WTC11 (cell line): Measurements from ENCODE around the gene DCST2. TPM values are rescaled to one million over a fixed set of nuclear protein-coding genes. Genes with fewer than 3 reads are reported as not detected.

Experiments used
- ATAC-seq: fragments of 200-7000 bp; cut with Tn5 transposase; 2 replicates; pipeline ENCODE4 v1.10.0; 2021; ENCODE audit warnings: mild to moderate bottlenecking, moderate library complexity
- CTCF ChIA-PET: fragments of 300-600 bp; sonication (Branson Sonifier 250); formaldehyde crosslinking; loops from one replicate; lab custom pipeline; 2021; ENCODE audit warnings: antibody characterized with exemption; lab: Charles Lee
- POLR2A ChIA-PET: fragments of 350-600 bp; sonication (Branson Sonifier 250); formaldehyde crosslinking; loops from one replicate; lab custom pipeline; 2021; ENCODE audit warnings: antibody characterized with exemption; lab: Charles Lee
- DNase-seq: peaks from one replicate; pipeline ENCODE4 v3.0.0; 2021; ENCODE audit warnings: low spot score
- H3K27ac Mint-ChIP-seq: 2 replicates; pipeline ENCODE4 v1.8.0; 2021; ENCODE audit warnings: mixed read lengths
- H3K27me3 Mint-ChIP-seq: 2 replicates; pipeline ENCODE4 v1.8.0; 2021; ENCODE audit warnings: low read depth, mild to moderate bottlenecking, moderate library complexity, mixed read lengths
- H3K36me3 Mint-ChIP-seq: 2 replicates; pipeline ENCODE4 v1.8.0; 2021; ENCODE audit warnings: mixed read lengths
- H3K4me1 Mint-ChIP-seq: 2 replicates; pipeline ENCODE4 v1.8.0; 2022; ENCODE audit warnings: mixed read lengths
- H3K4me3 Mint-ChIP-seq: 2 replicates; pipeline ENCODE4 v1.8.0; 2021; ENCODE audit warnings: mild to moderate bottlenecking, moderate library complexity, mixed read lengths
- H3K9me3 Mint-ChIP-seq: 2 replicates; pipeline ENCODE4 v1.8.0; 2021; ENCODE audit warnings: mixed read lengths
- CREB1 ChIP-seq: sonication (generic); formaldehyde crosslinking; IDR thresholded peaks from 2 replicates; pipeline ENCODE4 v1.8.0; 2023; ENCODE audit warnings: mild to moderate bottlenecking, missing genetic modification reagents
- EMX1 ChIP-seq: fragments of 250-450 bp; sonication (Bioruptor Pico); IDR thresholded peaks from 2 replicates; pipeline ENCODE4 v1.8.0; 2021; ENCODE audit warnings: mild to moderate bottlenecking
- NFATC4 ChIP-seq: fragments of 250-450 bp; sonication (Bioruptor Pico); IDR thresholded peaks from 2 replicates; pipeline ENCODE4 v1.9.0; 2021; ENCODE audit warnings: mild to moderate bottlenecking
- SOX15 ChIP-seq: fragments of 250-450 bp; sonication (Bioruptor Pico); IDR thresholded peaks from 2 replicates; pipeline ENCODE4 v1.9.0; 2021; ENCODE audit warnings: mild to moderate bottlenecking
- TCF7 ChIP-seq: sonication (generic); formaldehyde crosslinking; IDR thresholded peaks from 2 replicates; pipeline ENCODE4 v1.8.0; 2022; ENCODE audit warnings: mild to moderate bottlenecking, low read depth, missing genetic modification reagents, moderate library complexity
- TP53 ChIP-seq: sonication (generic); formaldehyde crosslinking; IDR thresholded peaks from 2 replicates; pipeline ENCODE4 v1.8.1; 2023; ENCODE audit warnings: mild to moderate bottlenecking, missing genetic modification reagents
- ZBTB21 ChIP-seq: sonication (generic); formaldehyde crosslinking; IDR thresholded peaks from 2 replicates; pipeline ENCODE4 v1.8.1; 2023; ENCODE audit warnings: mild to moderate bottlenecking, missing genetic modification reagents, borderline replicate concordance
- ZNF263 ChIP-seq: sonication (generic); formaldehyde crosslinking; IDR thresholded peaks from 2 replicates; pipeline ENCODE4 v1.8.1; 2022; ENCODE audit warnings: low read depth, mild to moderate bottlenecking, moderate library complexity, missing genetic modification reagents
- ZNF671 ChIP-seq: fragments of 250-450 bp; sonication (Bioruptor Pico); IDR thresholded peaks from 2 replicates; pipeline ENCODE4 v1.8.0; 2021; ENCODE audit warnings: mild to moderate bottlenecking
- total RNA-seq: library from RNA; stranded (reverse); gene quantifications from 3 replicates; pipeline ENCODE4 v1.2.3, GENCODE V29; 2021
- TF ChIP-seq, protein P1 (sequence below): sonication (generic); formaldehyde crosslinking; conservative IDR thresholded peaks from 2 replicates; pipeline ENCODE4 v1.8.1; 2022; ENCODE audit warnings: mild to moderate bottlenecking, missing genetic modification reagents
- TF ChIP-seq, protein P2 (sequence below): fragments of 250-450 bp; sonication (Bioruptor Pico); IDR thresholded peaks from 2 replicates; pipeline ENCODE4 v1.9.0; 2021; ENCODE audit warnings: mild to moderate bottlenecking
- TF ChIP-seq, protein P3 (sequence below): sonication (generic); formaldehyde crosslinking; IDR thresholded peaks from 2 replicates; pipeline ENCODE4 v1.8.0; 2023; ENCODE audit warnings: missing genetic modification reagents, mild to moderate bottlenecking, borderline replicate concordance
- TF ChIP-seq, protein P4 (sequence below): sonication (generic); formaldehyde crosslinking; IDR thresholded peaks from 2 replicates; pipeline ENCODE4 v1.8.1; 2023; ENCODE audit warnings: mild to moderate bottlenecking, missing genetic modification reagents, borderline replicate concordance
- TF ChIP-seq, protein P5 (sequence below): sonication (generic); formaldehyde crosslinking; IDR thresholded peaks from 2 replicates; pipeline ENCODE4 v1.8.1; 2023; ENCODE audit warnings: mild to moderate bottlenecking, missing genetic modification reagents
- TF ChIP-seq, protein P6 (sequence below): fragments of 250-450 bp; sonication (Bioruptor Pico); IDR thresholded peaks from 2 replicates; pipeline ENCODE4 v1.8.0; 2021; ENCODE audit warnings: mild to moderate bottlenecking
- TF ChIP-seq, protein P7 (sequence below): sonication (generic); formaldehyde crosslinking; IDR thresholded peaks from 2 replicates; pipeline ENCODE4 v1.8.1; 2022; ENCODE audit warnings: mild to moderate bottlenecking, moderate library complexity, missing genetic modification reagents
- TF ChIP-seq, protein P8 (sequence below): sonication (generic); formaldehyde crosslinking; IDR thresholded peaks from 2 replicates; pipeline ENCODE4 v1.8.1; 2023; ENCODE audit warnings: mild to moderate bottlenecking, missing genetic modification reagents, moderate library complexity

Gene DCST2
- total RNA-seq, 1 experiment from 2014 or later, result 0.83 TPM

DNA sequence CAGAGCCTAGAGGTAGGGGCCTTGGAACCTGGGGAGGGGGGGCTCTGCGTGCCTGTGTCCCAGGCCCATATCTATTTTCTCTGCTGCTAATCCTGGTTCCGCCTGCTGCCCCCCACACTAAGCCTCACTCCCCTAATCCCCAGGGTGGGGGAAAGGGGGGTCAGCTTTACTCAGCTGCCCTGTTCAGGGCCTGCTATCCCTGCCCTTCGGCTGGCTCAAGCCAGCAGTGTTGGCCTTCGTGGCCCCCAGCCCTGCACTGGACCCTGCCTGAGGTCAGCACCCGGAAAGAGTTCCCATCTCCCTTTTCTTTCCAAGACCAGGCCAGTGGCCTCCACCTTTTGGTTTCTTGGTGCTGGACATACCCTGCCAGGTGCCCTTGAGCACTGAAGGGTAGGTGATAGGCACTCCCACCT is 22.6 kb downstream of the DCST2 start (continued):
- TF ChIP-seq, protein P1, sequence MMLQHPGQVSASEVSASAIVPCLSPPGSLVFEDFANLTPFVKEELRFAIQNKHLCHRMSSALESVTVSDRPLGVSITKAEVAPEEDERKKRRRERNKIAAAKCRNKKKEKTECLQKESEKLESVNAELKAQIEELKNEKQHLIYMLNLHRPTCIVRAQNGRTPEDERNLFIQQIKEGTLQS, result no peak

DNA sequence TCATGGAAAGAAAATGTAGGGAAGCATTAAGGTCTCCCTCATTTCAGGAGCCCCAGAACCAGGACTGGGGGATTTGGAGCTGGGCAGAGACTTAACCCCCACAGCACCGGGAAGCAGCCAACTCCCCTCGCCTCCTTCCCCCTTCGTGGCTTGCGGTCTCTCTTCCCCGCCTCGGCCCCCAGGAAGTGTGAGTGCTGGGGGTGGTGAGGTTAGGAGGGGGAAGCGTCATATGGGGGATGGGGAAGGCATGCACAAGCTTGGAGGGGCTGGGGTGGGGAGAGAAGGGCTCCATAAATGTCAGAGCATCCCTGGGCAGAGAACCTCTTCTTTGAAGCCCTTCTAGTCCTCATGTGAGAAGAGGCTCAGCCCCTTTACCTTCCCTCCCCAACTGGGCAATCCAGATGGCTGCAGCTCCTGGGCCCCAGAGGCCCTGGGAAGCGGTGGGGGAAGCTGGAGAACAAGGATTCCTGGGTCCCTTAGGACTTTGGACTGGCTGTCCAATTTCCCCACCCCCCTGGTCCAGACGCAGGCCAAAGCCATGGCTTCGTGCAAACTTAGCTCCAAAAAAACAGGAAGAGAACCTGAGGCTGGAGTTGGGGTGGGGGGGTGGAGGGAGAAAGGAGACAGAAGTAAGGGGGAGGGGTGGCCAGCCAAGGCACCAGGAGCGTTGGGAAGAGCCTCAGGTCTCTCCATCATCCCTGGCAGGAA is 23.2 kb downstream of the DCST2 start:
- DNase-seq, result no peak
- H3K9me3 Mint-ChIP-seq, result no peaks in the 10 kb centered on the region
- no peak overlapping the region for H3K27ac Mint-ChIP-seq
- ChIA-PET CTCF (interaction anchor here (0.7 to 3.5 kb wide), 5 partner anchors 9 to 51 kb away, joined by 3 to 34 read pairs (median 22); partner anchors contain the start of gene ADAM15), POLR2A (no interaction called here)
- peaks cover 4% of the 10 kb centered on the region; the same call in 1 of the 2 replicates for H3K36me3 Mint-ChIP-seq
- no peak for ATAC-seq
- TF ChIP-seq TCF7 (CRISPR knock-in tag) (no peak), TP53 (CRISPR knock-in tag) (no peak), SOX15 (CRISPR knock-in tag) (no peak), ZNF671 (CRISPR knock-in tag) (no peak), ZBTB21 (CRISPR knock-in tag) (no peak), NFATC4 (CRISPR knock-in tag) (no peak), CREB1 (no peak), ZNF263 (CRISPR knock-in tag) (no peak), EMX1 (CRISPR knock-in tag) (no peak)
- TF ChIP-seq, protein P2, sequence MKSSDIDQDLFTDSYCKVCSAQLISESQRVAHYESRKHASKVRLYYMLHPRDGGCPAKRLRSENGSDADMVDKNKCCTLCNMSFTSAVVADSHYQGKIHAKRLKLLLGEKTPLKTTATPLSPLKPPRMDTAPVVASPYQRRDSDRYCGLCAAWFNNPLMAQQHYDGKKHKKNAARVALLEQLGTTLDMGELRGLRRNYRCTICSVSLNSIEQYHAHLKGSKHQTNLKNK, result no peak
- TF ChIP-seq, protein P3, sequence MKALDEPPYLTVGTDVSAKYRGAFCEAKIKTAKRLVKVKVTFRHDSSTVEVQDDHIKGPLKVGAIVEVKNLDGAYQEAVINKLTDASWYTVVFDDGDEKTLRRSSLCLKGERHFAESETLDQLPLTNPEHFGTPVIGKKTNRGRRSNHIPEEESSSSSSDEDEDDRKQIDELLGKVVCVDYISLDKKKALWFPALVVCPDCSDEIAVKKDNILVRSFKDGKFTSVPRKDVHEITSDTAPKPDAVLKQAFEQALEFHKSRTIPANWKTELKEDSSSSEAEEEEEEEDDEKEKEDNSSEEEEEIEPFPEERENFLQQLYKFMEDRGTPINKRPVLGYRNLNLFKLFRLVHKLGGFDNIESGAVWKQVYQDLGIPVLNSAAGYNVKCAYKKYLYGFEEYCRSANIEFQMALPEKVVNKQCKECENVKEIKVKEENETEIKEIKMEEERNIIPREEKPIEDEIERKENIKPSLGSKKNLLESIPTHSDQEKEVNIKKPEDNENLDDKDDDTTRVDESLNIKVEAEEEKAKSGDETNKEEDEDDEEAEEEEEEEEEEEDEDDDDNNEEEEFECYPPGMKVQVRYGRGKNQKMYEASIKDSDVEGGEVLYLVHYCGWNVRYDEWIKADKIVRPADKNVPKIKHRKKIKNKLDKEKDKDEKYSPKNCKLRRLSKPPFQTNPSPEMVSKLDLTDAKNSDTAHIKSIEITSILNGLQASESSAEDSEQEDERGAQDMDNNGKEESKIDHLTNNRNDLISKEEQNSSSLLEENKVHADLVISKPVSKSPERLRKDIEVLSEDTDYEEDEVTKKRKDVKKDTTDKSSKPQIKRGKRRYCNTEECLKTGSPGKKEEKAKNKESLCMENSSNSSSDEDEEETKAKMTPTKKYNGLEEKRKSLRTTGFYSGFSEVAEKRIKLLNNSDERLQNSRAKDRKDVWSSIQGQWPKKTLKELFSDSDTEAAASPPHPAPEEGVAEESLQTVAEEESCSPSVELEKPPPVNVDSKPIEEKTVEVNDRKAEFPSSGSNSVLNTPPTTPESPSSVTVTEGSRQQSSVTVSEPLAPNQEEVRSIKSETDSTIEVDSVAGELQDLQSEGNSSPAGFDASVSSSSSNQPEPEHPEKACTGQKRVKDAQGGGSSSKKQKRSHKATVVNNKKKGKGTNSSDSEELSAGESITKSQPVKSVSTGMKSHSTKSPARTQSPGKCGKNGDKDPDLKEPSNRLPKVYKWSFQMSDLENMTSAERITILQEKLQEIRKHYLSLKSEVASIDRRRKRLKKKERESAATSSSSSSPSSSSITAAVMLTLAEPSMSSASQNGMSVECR (CRISPR knock-in tag), result no peak
- TF ChIP-seq, protein P4, sequence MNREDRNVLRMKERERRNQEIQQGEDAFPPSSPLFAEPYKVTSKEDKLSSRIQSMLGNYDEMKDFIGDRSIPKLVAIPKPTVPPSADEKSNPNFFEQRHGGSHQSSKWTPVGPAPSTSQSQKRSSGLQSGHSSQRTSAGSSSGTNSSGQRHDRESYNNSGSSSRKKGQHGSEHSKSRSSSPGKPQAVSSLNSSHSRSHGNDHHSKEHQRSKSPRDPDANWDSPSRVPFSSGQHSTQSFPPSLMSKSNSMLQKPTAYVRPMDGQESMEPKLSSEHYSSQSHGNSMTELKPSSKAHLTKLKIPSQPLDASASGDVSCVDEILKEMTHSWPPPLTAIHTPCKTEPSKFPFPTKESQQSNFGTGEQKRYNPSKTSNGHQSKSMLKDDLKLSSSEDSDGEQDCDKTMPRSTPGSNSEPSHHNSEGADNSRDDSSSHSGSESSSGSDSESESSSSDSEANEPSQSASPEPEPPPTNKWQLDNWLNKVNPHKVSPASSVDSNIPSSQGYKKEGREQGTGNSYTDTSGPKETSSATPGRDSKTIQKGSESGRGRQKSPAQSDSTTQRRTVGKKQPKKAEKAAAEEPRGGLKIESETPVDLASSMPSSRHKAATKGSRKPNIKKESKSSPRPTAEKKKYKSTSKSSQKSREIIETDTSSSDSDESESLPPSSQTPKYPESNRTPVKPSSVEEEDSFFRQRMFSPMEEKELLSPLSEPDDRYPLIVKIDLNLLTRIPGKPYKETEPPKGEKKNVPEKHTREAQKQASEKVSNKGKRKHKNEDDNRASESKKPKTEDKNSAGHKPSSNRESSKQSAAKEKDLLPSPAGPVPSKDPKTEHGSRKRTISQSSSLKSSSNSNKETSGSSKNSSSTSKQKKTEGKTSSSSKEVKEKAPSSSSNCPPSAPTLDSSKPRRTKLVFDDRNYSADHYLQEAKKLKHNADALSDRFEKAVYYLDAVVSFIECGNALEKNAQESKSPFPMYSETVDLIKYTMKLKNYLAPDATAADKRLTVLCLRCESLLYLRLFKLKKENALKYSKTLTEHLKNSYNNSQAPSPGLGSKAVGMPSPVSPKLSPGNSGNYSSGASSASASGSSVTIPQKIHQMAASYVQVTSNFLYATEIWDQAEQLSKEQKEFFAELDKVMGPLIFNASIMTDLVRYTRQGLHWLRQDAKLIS (CRISPR knock-in tag), result no peak
- TF ChIP-seq, protein P5, sequence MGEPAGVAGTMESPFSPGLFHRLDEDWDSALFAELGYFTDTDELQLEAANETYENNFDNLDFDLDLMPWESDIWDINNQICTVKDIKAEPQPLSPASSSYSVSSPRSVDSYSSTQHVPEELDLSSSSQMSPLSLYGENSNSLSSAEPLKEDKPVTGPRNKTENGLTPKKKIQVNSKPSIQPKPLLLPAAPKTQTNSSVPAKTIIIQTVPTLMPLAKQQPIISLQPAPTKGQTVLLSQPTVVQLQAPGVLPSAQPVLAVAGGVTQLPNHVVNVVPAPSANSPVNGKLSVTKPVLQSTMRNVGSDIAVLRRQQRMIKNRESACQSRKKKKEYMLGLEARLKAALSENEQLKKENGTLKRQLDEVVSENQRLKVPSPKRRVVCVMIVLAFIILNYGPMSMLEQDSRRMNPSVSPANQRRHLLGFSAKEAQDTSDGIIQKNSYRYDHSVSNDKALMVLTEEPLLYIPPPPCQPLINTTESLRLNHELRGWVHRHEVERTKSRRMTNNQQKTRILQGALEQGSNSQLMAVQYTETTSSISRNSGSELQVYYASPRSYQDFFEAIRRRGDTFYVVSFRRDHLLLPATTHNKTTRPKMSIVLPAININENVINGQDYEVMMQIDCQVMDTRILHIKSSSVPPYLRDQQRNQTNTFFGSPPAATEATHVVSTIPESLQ (CRISPR knock-in tag), result no peak
- TF ChIP-seq, protein P6, sequence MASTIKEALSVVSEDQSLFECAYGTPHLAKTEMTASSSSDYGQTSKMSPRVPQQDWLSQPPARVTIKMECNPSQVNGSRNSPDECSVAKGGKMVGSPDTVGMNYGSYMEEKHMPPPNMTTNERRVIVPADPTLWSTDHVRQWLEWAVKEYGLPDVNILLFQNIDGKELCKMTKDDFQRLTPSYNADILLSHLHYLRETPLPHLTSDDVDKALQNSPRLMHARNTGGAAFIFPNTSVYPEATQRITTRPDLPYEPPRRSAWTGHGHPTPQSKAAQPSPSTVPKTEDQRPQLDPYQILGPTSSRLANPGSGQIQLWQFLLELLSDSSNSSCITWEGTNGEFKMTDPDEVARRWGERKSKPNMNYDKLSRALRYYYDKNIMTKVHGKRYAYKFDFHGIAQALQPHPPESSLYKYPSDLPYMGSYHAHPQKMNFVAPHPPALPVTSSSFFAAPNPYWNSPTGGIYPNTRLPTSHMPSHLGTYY, result no peak
- TF ChIP-seq, protein P7, sequence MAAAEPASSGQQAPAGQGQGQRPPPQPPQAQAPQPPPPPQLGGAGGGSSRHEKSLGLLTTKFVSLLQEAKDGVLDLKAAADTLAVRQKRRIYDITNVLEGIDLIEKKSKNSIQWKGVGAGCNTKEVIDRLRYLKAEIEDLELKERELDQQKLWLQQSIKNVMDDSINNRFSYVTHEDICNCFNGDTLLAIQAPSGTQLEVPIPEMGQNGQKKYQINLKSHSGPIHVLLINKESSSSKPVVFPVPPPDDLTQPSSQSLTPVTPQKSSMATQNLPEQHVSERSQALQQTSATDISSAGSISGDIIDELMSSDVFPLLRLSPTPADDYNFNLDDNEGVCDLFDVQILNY (CRISPR knock-in tag), result no peak
- TF ChIP-seq, protein P1, result no peak
- TF ChIP-seq, protein P8, sequence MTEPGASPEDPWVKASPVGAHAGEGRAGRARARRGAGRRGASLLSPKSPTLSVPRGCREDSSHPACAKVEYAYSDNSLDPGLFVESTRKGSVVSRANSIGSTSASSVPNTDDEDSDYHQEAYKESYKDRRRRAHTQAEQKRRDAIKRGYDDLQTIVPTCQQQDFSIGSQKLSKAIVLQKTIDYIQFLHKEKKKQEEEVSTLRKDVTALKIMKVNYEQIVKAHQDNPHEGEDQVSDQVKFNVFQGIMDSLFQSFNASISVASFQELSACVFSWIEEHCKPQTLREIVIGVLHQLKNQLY, result no peak
- TF ChIP-seq, all 79 proteins: peak for 0
- Mint-ChIP-seq H3K27me3 (no peaks in the 10 kb centered on the region), H3K4me3 (no peak overlapping the region; the same call in 1 of the 2 replicates), H3K4me1 (peaks cover 52% of the 10 kb centered on the region)
